Activated CD4-positive, alpha-beta T cell treated with anti-CD3 and anti-CD28 coated beads, Interleukin-2, amount 50 U/mL, for 48 hours (primary cell): ENCODE results near the gene SLC27A2.

Experiments used
- DNase-seq, 2 experiments: peaks; one replicate each; pipeline ENCODE4 v3.0.0-alpha.2; 2020

The SLC27A2 gene

GRCh38 chr15:50244959-50245624, 63.1 kb downstream of the SLC27A2 start:
- no peak for DNase-seq

GRCh38 chr15:50246631-50247030, 64.6 kb downstream of the SLC27A2 start:
- DNase-seq: no peak

DNA sequence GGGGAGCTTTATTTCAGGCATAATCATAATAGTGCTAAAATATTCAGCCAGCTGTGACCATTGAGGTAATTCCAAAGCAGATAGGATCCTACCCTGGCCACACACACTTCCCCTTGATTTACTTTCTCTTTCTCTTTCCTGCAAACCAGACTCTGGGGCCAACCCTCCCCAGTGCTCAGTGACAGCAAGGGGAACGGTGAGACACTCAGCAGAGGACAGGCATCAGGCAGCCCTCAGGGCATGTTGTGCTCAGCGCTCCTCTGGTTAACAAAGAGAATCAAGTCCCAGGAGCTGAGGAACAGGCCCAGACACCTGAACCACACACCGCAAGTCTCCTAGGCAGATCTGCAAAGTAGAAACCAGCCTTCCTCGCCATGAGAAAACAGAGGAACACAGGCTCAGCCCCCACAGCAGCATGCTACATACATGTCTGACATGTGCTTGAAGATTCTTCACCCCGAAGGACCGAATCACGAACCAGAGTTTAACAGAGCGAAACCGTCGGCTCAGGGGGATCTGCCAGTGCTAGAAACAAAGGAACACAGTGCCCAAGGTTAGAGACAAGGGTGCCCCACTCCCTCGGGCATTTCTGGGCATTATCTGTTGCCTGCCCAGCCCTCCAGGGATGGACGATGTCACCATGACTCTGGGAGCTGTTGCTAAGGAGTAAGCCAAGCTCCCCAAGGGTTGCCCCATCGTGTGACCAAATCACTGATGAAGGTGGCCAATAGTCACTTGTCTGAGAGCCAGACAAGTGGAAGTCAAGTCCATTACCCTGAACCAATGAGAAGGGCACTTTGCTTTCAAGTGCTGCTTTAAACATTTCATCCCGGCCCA, 66.0 kb downstream of the SLC27A2 start:
- peak; percentile 46 to 56 for DNase-seq

DNA sequence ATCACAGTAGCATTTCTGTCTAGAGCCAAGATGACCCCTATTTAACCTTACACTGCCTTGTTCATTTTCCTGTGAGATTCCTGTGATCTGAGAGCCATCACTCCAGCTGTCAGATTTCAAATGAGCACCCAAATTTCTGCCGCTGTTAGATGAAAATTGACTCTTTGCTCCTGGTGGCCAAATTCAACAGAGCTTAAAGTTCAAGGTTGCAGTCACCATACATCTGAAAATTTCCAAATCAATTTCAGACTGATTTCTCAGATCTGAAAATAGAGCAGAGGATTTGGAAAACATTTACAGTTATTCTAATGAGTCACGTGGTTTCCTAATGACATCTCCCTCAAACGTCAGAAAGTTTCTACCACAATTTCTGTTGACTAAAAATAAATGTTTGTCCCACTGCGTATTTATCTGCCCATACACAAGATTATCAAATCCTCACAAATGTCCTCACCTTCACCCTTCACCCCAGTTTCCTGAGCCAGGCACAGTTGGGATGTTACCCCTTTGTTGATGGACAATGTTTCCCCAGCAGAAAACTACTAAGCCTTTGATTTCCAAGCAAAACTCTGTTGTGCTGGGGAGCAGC, 67.1 kb downstream of the SLC27A2 start:
- DNase-seq: no peak

DNA sequence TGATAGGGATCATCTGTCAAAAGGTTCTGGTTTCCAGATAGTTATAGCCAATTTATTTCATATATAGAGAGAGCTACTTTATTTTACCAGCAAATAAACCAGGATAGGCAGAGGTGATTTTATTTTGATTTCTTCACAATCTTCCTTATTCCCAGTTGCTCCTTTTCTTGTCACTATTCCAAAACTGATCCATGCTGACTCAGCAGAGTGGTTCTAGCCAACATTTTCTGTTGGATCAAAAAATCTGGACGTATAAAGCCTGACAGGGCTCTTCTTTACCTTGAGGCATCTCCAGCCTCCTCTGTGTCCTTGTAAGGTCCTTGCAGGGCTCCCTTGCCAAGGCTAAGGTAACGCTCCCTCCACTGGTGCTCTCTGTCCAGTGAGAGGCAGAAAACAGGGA, 67.7 kb downstream of the SLC27A2 start:
- no peak for DNase-seq

DNA sequence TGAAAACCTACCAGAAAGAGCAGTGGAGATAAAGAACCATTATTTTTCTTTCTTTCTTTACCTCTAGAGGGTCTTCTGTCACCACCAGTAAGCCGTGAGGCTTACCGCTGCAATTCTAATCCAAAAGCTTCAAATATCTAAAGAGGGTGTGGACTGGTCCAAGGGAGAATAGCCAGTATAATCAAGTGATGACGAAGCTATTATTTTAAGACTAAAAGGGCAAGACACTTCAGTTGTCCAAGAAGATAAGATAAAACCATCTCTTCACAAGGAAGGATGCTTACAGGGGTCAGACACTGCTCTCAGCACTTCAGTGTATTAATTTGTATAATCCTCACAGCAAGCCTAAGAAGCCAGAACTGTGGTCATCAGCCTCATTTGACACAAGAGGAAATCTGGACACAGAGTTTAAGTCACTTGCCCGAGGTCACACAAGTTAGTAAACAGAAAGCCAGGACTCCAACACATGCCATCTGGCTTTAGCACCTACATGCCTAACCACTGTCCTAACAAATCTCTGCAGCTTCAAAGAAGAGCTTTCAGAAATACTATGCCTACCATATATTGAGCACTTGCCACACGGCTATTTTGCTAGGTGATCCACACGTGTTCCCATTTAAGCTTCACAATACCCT, 68.9 kb downstream of the SLC27A2 start:
- DNase-seq: no peak

DNA sequence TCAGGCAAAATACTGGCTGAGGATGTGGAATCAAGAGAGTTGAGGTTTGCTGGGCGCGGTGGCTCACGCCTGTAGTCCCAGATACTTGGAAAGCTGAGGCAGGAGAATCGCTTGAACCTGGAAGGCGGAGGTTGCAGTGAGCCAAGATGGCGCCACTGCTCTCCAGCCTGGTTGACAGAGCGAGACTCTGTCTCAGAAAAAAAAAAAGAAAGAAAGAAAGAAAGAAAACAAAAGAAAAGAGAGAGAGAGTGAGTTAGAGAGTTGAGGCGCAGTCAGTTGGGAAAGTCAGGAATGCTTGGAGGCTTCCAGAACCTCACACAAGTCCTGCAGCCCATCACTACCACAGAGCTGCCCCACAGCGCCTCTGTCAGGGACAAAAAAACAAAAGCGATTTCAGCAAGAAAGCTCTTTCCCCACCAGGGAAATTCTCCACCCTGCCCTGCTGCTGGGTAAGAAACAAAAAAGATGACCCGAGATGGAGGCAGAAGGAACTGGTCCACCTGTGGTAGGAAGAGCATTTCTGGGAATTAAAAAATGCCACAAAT, 69.7 kb downstream of the SLC27A2 start:
- DNase-seq: no peak

GRCh38 chr15:50252556-50252955, 70.6 kb downstream of the SLC27A2 start:
- DNase-seq: no peak

DNA sequence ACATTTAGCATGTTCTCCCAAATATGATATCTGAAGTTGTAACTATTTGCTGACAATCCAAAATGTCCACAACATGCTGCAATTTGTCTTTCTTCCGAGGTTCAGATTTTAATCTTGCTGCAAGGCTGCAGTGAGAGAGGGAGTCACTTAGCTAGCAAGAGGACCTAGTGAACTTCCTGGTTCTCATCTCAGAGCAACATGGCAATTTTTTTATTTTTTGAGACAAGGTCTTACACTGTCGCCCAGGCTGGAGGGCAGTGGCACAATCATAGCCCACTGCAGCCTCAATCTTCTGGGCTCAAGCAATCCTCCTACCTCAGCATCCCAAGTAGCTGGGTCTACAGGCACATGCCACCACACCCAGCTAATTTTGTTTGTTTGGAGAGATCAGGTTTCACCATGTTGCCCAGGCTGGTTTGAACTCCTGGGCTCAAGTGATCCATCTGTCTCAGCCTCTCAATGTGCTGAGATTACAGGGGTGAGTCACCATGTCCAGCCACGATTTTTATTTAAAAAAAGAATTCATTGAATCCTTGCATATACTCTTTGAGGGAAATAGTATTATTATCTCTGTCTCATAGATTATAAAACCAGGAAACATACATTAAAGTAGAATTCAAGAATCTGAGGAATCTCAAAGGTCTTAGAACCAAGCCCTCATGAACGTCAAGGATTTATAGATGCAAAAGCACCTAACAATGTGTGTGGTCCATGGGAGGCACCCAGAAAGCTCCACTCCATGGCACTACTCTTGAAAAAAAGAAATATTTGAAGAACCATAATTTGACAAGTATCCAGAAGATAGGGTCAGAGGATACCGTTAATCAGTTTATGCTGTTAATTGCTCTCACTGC, 74.4 kb downstream of the SLC27A2 start:
- DNase-seq: no peak

DNA sequence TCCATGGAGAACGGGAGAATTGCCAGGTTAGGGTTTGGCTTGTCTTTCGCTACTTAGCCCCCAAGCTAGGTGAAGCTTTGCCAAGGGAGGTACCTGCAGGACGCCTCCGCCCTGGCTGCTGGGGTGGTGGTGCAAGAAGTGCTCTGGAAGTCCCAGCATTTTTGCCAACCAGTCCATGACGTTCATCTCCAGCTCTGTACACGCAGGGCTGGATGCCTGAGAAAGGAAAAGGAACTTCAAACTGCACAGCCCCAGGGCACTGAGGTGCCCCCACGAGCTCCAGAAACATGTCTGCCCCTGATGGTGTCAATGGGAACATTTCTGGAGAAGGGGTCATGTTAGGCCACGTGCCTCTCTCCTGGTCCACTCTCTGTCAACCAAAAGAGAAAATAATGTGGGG, 75.3 kb downstream of the SLC27A2 start:
- DNase-seq: no peak

DNA sequence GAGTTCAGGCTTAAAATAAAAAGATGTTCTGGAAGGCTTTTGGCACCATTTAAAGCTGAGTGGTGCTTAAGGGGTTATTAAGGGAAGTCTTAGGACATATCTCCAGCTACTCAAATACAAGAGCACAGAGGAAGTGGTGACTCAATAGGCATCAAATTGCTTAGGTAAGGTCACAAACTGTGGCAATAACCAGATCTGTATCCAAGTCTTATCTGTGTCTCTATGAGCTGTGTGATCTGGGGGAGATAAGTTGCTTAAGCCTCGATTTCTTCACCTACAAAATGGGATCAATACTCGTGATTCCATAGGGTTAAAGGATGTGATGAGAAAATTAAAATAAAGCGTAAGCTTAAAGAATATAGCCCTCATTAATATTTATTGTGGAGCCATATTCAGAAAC, 75.9 kb downstream of the SLC27A2 start:
- no peak for DNase-seq

DNA sequence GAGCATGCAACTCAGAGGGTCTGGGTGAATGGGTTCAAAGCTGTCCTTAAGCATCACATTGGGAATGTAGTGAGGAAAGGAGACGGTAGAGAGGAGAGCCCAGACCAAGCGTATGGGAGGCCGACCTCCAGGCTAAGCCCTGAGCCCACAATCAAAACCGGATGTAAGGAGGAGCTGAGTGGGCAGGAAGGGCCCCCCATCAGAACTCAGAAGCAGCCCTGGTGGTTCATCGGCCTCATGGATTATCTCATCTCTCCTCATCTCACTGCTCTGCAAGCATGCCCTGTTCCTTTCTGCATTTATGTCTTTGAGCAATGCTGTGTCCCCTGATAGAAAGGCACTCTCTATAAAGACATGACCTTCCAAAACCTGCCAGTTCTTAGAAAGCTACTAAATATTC, 77.3 kb downstream of the SLC27A2 start:
- no peak for DNase-seq

DNA sequence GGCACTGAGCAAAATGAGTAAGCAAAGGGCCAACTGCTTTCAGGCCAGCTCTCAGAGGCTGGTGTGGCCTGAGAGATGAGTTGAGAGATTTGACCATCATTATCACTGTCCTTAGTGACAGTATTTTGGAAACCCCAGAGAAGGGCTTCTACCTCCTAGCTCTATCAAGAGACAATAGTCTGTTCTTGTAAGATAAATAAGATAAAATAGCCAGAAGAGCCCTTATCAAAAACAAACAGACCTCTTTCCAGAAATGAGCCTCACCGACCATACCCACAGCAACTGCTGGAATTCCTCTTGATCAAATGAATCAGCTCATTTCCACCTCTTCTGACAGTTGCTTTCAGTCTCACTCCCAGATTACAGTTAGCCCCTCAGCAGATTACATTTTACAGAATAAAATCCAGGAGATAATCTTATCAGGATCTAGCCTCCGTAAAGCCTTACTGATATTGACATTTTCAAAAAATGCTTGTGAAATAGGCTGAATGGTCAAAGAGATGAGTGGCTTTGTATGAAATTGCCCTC, 79.0 kb downstream of the SLC27A2 start:
- no peak for DNase-seq

GRCh38 chr15:50261981-50262380, 80.0 kb downstream of the SLC27A2 start:
- DNase-seq: peak in 1 of 2 experiments; percentile 26

- DNase-seq: peak; percentile 48 to 67
These were observed 80.5 kb downstream of the SLC27A2 start for GRCh38 chr15:50262533-50262932.

DNA sequence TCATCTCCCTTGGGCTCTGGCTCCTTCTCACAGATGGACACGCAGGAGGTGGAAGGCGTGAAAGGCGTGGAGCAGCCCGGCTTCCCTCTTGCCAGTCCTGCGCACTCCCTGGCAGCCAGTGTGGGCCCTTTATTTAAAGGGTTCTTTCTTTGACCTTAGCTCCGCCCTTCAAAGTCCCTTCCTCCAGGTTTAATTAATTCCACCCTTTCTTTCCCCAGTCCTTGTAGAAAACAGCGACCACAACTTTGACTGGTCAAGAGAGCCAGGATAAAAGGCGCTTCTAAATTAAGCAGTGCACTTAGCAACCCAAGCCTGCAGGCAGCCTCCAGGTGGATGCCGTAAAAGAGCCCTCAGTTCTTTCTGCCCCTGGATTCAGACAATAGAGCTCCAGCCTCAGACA, 83.6 kb downstream of the SLC27A2 start, which contains the start of gene HDC:
Gene HDC, minus strand, starts transcription at position 107 of the 400 bp plus-strand sequence. Its CDS starts 103 bp downstream, at position 4.
- DNase-seq: no peak

- DNase-seq: no peak
These were observed 85.6 kb downstream of the SLC27A2 start for GRCh38 chr15:50267577-50267976.

- DNase-seq: no peak
These were observed 93.1 kb downstream of the SLC27A2 start for GRCh38 chr15:50275091-50275490.

DNA sequence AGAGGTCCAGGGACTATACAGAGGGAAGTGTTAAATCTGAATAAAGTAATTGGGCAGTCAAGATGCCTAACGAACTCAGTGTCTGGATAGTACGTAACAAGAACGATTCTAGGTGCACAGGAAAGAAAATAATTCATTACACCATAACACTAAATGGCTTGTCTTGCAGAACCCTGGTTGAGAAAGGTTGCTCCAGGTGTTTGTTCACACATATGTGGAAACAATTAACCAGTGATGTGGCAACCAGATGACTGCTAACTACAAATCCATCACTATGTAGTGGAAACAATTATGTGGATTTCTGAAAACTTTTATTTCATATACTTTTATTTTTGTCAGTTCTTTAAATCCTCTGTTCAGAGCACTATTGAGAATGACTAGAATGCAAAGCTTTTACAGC, 93.9 kb downstream of the SLC27A2 start:
- no peak for DNase-seq

DNA sequence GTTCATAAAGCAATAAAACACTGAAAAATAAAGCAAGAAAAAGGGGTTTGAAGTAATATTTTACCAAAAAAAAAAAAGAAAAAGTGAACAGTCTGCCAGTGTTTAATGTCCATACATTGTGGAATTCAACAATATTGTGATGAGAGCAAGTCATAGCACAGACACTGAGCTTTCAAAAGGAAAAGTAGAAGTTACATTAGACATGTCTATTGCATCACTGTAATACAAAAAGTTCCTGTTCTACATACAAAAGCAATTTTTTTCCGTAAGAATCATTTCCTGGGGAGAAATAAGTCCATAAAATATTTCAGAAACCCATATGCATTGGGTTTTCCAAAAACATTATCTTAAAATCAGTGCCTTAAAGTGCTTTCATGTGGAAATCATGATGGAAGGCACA, 95.4 kb downstream of the SLC27A2 start:
- DNase-seq: no peak

DNA sequence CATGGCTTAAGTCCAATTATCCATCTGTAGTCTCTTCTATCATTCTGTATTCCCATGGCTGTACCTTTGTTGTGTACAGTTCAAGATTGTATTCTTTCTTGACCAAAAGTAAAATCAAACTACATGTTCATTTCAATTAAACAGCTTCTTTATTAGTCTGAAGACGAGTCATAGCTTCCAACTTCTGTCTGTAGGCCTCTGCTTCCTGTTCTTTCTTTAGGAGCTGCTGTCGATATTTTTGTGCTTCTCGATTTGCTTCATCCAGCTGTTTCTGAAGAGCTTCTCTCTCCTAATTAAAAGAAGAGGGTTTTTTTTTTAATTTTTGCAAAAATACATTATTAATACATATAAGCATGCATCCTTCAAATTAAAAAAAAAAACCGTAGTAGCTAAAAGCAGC, 96.5 kb downstream of the SLC27A2 start:
- no peak for DNase-seq

GRCh38 chr15:50280271-50280670, 98.3 kb downstream of the SLC27A2 start:
- DNase-seq: no peak
